HG02852 (cell line): ENCODE measurements around the gene VWA8.
A peak's percentile ranks its signal among the peaks of the same experiment; 100 is the strongest.
"Not testable (repeated sequence)": the region's sequence is repeated elsewhere in the genome, so short reads cannot be mapped to it uniquely, and the experiment has no call there.

ENCODE experiments used
- ATAC-seq: cut with Tn5 transposase; IDR thresholded peaks from one replicate; pipeline ENCODE4 v1.9.1; 2021; ENCODE audit warnings: mild to moderate bottlenecking, moderate library complexity; ENCODE audit not compliant: unreplicated experiment

Gene VWA8

GRCh38 chr13:41928323-41928722 is 32.6 kb downstream of the VWA8 start:
- no peak for ATAC-seq

DNA sequence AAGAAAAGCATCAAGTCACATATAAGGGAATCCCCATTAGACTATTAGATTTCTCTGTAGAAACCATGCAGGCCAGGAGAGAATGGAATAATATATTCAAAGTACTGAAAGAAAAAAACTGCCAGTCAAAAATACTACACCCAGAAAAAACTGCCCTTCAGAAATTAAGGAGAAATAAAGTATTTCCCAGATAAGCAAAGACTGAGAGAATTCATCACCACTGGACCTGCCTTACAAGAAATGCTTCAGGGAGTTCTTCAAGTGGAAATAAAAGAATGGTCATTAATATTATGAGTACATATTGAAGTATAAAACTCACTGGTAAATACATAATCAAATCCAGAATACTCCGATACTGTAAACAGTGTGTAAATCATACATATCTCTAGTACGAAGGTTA is 35.9 kb downstream of the VWA8 start:
- ATAC-seq, result no peak

- ATAC-seq, result not testable (repeated sequence)
Measured at GRCh38 chr13:41922894-41923293, 38.0 kb downstream of the VWA8 start.

DNA sequence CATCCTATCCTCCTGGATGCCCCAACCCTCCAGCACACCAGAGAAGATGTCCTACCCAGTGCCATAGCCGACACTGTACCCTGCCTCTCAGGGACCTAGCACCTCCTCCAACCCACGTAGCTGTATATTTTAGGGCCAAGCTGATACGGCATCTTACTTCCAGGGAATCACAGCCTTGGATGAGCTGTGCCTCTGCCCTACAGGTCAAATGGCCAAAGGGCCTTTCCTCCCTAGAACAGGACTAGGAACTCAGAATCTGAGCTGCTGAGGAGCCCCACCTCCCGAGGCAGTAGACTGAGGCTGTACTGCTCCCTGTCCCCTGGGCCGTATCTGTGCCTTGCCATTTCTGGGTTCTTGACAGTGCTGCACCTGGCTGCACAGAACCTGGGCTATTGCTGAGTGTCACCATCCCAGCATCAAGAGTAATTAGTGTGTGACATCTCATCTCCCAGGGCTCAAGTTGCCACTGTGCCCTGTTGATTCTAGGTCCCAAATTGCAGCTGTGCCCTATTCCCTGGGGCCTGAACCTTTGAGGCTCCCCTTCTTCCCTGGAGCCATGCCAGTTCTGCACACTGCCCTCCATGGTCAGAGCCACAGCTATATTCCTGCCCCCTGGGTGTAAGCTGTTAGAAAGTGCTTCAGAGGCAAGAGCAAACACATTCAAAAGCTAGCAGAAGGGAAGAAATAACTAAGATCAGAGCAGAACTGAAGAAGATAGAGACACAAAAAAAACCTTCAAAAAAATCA is 41.0 kb downstream of the VWA8 start:
- no peak for ATAC-seq

DNA sequence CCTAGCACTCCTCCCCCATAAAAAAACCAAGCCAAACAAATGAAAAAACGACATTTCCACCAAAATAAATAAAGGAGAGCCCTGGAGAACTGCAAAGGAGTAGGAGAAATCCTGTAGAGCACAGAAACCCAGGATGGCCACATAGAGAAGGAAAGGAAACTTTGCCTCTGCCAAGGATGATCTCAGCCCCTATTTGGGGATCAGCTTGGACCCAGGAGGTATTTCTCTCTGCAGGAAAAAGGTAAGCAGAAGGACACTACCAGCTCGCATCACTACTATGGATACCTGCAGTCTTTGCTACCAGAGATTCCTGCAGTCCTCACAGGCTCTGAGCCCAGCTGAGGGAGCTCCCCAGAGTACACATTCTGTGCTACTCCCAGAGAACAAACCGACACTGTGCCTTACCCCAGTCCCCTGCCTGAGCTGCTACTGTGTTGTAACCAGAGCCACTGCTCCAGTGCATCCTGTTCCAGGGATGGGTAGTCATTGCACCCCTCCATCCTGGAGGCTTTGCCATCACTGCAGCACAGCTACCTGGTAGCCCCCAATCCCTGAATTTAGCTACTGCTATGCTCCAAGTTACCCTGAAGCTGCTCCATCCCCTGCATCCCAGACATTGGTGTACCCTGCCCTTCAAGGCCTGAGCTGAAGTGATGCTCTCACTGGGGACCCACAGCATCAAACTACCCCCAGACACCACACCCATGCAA is 41.7 kb downstream of the VWA8 start:
- ATAC-seq, result no peak

DNA sequence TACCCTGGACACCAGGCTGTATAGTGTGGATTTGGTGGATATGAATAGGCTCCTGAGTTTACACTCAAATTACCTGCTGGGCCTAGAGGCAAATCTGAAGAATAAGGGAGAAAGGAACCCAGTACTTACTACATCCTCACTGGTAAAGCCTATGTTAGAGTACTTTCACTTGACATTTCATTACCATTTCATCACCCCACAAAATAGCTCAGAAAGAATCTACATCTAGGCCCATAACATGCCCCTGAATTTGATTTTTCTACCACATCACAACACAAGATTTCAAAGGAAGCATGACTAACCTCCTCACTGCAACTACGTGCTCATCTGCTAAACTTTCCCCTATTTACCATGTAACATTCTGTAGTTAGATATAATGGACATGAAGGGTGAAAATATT is 43.3 kb downstream of the VWA8 start:
- no peak for ATAC-seq

DNA sequence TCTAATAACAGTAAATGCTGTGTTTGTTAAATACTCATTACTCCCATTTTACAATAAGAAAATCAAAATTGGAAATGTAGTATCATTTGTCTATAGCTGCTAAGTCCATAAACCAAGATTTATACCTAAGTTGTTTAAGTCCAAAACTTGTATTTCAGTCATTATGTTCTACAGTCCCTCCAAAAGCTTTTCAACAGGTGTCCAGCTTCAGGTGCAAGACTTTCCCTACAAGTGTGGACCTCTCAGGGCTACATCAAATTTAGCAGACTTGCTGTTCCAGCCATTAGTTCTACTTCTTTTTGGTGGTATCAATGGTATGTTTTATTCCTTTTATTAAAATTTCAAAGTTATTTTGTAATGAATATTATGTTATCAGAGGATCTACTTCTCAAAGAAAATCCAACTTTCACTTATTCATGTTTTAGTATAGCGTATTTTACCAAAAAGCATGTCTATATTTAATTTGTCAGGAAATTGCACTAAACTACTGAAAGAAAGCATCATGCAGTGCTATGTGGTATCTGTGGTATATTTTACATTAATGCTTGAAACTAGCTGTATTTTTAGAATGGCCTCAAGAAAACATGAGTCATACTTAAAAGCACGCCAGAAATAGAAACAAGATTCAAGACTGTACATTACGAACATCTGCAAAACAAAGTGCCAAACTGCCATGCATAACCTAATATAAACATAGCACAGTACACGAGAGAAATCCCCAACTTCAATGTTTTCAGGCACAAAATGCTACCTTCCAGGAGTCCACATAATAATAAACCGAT is 44.5 kb downstream of the VWA8 start:
- peak; percentile 98 for ATAC-seq

GRCh38 chr13:41915081-41915480 is 45.8 kb downstream of the VWA8 start:
- ATAC-seq, result no peak

DNA sequence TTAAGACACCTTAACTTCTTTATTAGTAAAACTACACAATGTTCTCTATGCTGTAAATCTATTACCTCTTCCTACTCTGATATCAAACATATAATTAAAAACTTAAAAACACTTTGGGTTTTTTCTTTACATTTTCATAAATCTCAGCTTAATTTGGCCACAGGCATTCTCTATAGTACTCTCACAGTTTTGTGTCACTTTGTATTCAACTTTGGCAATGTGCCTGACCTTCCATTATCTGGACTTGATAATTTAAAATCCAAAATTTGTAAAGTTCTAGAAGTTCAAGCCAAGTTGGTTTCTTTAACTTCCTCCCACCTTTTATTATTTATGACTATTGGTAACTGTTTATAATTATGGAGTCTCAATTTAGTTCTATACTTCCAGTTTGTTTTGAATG is 46.4 kb downstream of the VWA8 start:
- ATAC-seq, result no peak

DNA sequence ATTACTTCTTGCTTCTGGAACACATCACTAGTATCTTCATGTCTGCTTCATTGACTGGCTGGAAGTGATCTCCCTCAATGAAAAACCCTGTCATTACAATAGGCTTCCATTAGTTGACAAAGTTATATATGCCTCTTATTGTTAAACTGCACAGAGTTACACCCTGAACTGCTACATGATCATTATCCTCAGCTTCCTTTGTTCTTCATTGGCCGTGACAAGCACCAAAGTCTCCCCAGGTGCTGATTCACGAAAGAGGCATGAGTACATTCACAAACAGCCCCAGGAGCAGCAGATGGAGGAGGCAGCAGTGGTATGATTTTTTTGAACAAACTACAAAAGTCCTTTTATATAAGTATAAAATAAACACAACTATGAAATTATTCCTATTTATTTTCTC is 51.4 kb downstream of the VWA8 start:
- ATAC-seq, result no peak

GRCh38 chr13:41905600-41906254 is 55.2 kb downstream of the VWA8 start:
- ATAC-seq, result peak; percentile 71

DNA sequence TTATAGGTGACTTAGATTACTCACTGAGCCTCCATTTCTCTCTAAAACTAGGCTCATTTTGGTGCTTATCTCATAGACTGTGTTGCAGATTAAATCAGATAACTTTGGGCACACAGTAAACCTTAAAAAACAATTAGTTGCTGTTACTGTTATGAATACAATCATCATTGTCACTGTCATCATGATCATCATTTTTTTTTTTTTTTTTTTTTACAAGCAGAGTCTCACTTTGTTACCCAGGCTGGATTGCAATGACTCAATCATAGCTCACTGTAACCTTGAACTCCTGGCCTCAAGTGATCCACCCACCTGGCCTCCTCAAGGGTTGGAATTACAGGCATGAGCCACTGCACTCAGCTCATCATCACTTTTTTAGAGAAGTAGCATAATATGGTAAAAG is 60.0 kb downstream of the VWA8 start:
- ATAC-seq, result no peak

DNA sequence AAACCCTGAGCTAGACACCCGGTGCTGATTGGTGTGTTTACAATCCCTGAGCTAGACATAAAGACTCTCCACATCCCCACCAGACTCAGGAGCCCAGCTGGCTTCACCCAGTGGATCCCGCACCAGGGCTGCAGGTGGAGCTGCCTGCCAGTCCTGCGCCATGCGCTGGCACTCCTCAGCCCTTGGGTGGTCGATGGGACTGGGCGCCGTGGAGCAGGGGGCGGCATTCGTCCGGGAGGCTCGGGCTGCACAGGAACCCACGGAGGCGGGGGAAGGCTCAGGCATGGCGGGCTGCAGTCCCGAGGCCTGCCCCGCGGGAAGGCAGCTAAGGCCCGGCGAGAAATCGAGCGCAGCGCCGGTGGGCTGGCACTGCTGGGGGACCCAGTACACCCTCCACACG is 62.5 kb downstream of the VWA8 start:
- ATAC-seq, result not testable (repeated sequence)

- ATAC-seq, result no peak
Measured at GRCh38 chr13:41897126-41897525, 63.8 kb downstream of the VWA8 start.

- ATAC-seq, result no peak
Measured at GRCh38 chr13:41895478-41895877, 65.4 kb downstream of the VWA8 start.

GRCh38 chr13:41891119-41891518 is 69.8 kb downstream of the VWA8 start:
- no peak for ATAC-seq

- ATAC-seq, result no peak
Measured at GRCh38 chr13:41883147-41883546, 77.8 kb downstream of the VWA8 start.

GRCh38 chr13:41881890-41882289 is 79.0 kb downstream of the VWA8 start:
- ATAC-seq, result not testable (repeated sequence)

DNA sequence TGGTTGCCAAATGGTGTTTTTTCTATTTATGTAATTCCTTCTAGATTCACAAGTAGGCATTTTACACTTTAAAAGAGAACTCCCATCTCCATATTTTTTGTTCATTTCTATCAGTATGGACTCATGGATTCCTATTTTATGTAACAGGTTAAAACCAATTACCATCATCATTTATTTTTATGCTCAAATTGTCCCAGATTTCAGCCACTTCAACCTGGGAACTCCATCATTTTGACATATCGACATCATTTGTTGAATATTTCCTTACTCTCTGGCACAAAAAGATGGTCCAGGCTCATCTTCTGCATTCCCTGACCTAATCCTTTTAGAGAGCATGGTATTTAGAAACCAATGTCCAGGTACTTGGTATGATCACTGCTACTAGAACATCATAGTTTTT is 79.9 kb downstream of the VWA8 start:
- ATAC-seq, result no peak

- ATAC-seq, result no peak
Measured at GRCh38 chr13:41864658-41865057, 96.3 kb downstream of the VWA8 start.

DNA sequence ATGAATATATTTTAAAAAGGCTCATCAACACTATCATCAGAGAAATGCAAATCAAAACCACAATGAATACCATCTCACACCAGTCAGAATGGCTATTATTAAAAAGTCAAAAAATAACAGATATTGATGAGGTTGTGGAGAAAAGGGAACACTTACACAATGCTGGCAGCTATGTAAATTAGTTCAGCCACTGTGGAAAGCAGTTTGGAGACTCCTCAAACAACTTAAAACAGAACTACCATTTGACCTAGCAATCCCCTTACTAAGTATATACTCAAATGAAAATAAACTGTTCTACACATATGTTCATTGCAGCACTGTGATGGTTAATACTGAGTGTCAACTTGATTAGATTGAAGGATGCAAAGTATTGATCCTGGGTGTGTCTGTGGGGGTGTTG is 98.2 kb downstream of the VWA8 start:
- not testable (repeated sequence) for ATAC-seq
